Measurements from ENCODE around the gene RAPGEF5.
"Not testable (repeated sequence)": the region's sequence is repeated elsewhere in the genome, so short reads cannot be mapped to it uniquely, and the experiment has no call there.

Gene RAPGEF5

DNA sequence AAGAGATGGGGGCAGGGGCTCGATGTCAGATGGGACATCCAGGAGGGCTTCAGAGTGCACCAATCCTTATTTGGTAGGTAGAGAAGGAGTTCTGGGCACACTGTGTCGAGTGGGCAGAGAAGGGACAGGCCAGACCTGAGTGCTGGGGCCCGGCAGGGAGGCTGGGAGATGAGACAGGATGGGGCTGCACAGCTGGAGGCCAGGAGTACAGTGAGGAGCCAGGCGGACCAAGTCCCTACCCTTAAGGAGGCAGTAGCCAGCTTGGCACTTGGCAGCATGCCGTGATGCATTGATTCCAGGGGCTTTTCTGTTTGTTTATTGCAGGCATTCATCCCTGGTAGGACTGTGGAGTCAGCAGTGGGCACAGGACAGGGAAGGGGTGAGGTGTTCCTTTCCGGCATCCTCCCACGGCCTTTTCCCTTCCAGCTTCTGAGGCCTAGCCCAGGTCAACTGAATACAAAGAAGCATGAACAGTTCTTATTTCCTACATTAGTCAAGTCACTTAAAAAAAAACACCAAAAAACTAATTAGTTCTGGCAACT, 242.4 kb downstream of the RAPGEF5 start:
- DNase-seq: peak; percentile 30

DNA sequence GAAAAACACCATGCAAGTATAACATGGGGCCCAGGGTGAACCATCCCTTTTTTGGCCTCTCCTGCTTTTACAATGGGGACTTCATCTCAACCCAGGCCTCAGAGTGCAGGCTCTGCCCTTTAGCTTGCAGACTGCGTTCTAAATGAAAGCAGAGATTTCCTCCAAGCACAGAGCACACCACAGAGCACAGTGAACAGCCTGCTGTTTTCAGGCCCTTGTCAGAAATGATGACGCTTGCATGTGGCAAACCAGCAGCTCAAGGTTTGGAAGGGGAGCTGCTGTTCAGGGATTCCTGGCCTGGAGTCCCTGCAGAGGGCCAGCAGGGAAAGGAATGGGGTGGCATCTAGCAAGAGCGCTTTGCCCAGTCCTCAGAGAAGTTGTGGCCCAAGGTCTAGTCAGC, 243.9 kb downstream of the RAPGEF5 start:
- no peak for DNase-seq

DNA sequence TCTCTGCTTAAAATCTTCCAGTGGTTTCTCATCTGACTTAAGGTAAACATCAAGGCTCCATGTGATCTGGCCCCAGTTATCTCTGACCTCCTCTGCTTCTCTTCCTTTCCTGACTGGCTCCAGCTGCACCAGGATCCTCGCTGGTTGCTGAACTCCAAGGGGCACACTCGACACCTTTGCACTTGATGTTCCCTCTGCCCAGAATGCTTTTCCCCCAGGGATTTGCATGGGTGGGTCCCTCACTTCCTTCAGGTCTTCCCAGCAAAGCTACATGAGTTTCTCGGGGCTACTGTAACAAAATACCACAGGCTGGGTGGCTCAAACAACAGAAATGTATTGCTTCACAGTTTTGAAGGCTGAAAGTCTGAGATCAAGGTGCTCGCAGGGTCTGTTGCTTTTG, 245.3 kb downstream of the RAPGEF5 start:
- DNase-seq: no peak

DNA sequence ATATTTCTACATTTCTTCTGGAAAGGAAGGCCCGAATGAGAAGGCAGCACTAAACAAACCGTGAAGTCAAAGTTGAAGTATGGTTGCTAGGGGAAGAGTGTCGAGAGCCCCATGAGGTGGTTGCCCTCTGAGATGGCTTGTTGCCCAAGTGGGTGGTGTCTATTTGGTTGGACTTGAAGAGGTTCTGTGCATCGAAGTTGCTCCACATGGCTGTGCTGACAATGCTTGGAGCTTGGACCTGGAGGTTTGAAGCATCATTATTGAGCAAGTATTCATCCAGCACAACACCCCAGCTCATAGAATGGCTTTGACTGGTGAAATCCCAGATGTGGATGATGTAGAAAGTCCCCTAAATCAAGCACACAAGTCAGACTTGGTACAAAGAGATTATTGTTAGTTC, 246.1 kb downstream of the RAPGEF5 start:
- DNase-seq: no peak

DNA sequence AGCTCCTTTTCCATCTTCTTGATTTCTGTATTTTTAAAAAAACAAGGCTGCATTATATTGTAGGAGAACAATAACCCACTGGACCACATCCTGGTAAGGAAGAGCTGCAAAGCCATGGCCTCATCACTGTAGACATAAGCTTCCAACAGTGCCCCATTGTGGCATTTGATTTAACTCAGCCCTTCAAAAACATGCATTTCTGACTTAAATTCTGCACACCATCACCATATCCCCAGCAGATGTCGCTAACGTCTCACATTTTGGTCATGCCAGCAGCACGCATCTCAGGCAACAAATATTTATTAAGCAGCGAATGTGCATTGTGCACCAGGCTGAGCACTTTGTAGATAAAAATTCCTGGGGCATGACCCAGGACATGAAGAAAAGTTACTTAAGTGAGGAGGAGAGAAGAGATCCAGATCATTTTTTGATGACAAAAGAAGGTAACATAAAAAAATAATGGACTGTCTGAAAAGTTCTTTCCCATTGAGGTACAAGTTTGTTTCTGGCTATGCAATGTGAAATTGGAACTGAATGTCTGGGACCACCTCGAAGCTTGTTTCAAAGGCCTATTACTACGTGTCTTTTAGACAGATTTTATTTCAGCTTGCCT, 246.6 kb downstream of the RAPGEF5 start:
- peak; percentile 86 for DNase-seq

DNA sequence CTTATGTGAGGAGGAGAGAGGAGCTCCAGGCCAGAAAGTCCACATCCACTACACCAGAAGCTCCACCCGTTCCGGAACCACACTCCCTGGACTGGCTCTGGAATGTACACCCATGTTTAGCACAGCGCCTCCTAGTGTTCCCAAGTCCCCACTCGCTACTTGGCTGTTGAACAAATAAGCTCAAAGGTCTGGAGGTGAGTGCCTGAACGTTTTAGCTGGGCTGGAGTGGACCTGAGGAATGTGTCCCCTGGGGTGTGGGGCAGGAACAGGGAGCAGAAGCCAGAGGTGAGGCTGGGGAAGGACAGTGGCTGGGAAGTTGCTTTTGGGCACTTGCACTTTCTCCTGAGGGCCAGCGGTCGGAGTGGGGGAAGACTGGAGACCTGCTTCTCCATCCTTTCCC, 247.2 kb downstream of the RAPGEF5 start:
- no peak for DNase-seq

GRCh38 chr7:22108151-22108845, 248.7 kb downstream of the RAPGEF5 start:
- DNase-seq: no peak

- DNase-seq: no peak
Observed at GRCh38 chr7:22105550-22105949, 251.4 kb downstream of the RAPGEF5 start.

GRCh38 chr7:22094413-22095342, 262.3 kb downstream of the RAPGEF5 start:
- no peak for DNase-seq

- no peak for DNase-seq
Observed at GRCh38 chr7:22093936-22094335, 263.0 kb downstream of the RAPGEF5 start.

- no peak for DNase-seq
Observed at GRCh38 chr7:22093001-22093400, 264.0 kb downstream of the RAPGEF5 start.

GRCh38 chr7:22090958-22091525, 265.9 kb downstream of the RAPGEF5 start:
- not testable (repeated sequence) for DNase-seq

- DNase-seq: no peak
Observed at GRCh38 chr7:22090512-22090911, 266.4 kb downstream of the RAPGEF5 start.

DNA sequence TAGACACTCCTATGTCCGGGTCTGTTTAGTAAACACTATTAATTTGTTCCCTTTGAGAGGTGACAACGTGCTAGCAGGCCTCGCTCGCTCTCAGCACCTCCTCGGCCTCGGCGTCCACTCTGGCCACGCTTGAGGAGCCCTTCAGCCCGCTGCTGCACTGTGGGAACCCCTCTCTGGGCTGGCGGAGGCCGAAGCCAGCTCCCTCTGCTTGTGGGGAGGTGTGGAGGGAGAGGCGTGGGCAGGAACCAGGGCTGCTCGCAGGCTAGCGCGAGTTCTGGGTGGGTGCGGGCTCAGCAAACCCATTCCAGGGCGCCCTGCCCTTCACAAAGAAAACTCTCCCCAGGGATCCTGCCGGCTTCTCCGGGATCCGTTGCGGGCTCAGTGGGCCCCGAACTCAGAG, 266.8 kb downstream of the RAPGEF5 start:
- DNase-seq: no peak

GRCh38 chr7:22088827-22089226, 268.1 kb downstream of the RAPGEF5 start:
- no peak for DNase-seq

- DNase-seq: no peak
Observed at GRCh38 chr7:22087861-22088260, 269.1 kb downstream of the RAPGEF5 start.

- no peak for DNase-seq
Observed at GRCh38 chr7:22083704-22084240, 273.2 kb downstream of the RAPGEF5 start.

- DNase-seq: peak; percentile 86
Observed at GRCh38 chr7:22082886-22083703, 273.9 kb downstream of the RAPGEF5 start.

DNA sequence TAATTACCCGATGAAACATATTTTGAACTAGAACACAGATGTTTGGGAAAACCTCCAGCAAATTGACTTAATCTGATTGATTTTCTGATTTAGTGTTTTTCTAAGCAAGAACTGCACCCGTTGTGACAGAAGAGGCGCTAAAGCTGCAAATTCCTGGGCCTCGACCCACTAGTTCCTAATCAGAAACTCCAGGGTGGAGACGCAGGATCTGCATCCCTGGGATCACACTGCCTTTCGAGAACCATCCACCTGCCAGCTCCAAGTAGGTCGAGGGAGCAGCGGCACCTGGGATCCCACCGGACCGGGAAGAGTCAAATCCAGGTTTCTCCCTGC, 274.4 kb downstream of the RAPGEF5 start:
- DNase-seq: no peak

GRCh38 chr7:22080219-22080618, 276.7 kb downstream of the RAPGEF5 start:
- DNase-seq: not testable (repeated sequence)

- not testable (repeated sequence) for DNase-seq
Observed at GRCh38 chr7:22078872-22079271, 278.1 kb downstream of the RAPGEF5 start.

GRCh38 chr7:22075561-22075960, 281.4 kb downstream of the RAPGEF5 start:
- DNase-seq: no peak

All from NCI-H1092 treated with DMSO at 0.1 percent for 48 hours (cell line).